GM23338 (cell line): ENCODE data around the gene NLE1. TPM values are rescaled to one million over a fixed set of nuclear protein-coding genes. Genes with fewer than 3 reads are reported as not detected.

Source experiments
- ATAC-seq: fragments of 200-7000 bp; cut with Tn5 transposase; 3 replicates; pipeline ENCODE4 v1.9.1; 2020
- DNase-seq: peaks from one replicate; pipeline ENCODE4 v3.0.0-alpha.2; 2015; ENCODE audit warnings: low spot score
- H2AFZ ChIP-seq: fragments of 200-600 bp; sonication (generic); 2 replicates; pipeline ENCODE4 v1.8.0; 2016; ENCODE audit warnings: antibody characterized with exemption, mild to moderate bottlenecking, moderate library complexity
- H3F3A ChIP-seq: fragments of 200-600 bp; sonication (generic); replicated peaks from 2 replicates; pipeline ENCODE4 v1.8.0; 2017; ENCODE audit warnings: antibody characterized with exemption, mixed run types, low read depth
- H3K27ac ChIP-seq: fragments of 200-600 bp; sonication (generic); 2 replicates; pipeline ENCODE4 v1.6.1; 2016; ENCODE audit warnings: low read depth
- H3K27me3 ChIP-seq: fragments of 200-600 bp; sonication (generic); 2 replicates; pipeline ENCODE4 v1.8.0; 2016; ENCODE audit warnings: mild to moderate bottlenecking, mixed run types, moderate library complexity; ENCODE audit not compliant: insufficient read depth
- H3K36me3 ChIP-seq: fragments of 200-600 bp; sonication (generic); 2 replicates; pipeline ENCODE4 v1.8.0; 2016; ENCODE audit warnings: mild to moderate bottlenecking; ENCODE audit not compliant: insufficient read depth
- H3K4me1 ChIP-seq: fragments of 200-600 bp; sonication (generic); 2 replicates; pipeline ENCODE4 v1.8.0; 2016; ENCODE audit warnings: mild to moderate bottlenecking, moderate library complexity; ENCODE audit not compliant: insufficient read depth
- H3K4me2 ChIP-seq: fragments of 200-600 bp; sonication (generic); 2 replicates; pipeline ENCODE4 v1.7.1; 2017; ENCODE audit warnings: mixed run types
- H3K4me3 ChIP-seq: fragments of 200-600 bp; sonication (generic); 2 replicates; pipeline ENCODE4 v1.6.1; 2016; ENCODE audit warnings: mixed run types
- H3K79me2 ChIP-seq: fragments of 200-600 bp; sonication (generic); replicated peaks from 2 replicates; pipeline ENCODE4 v1.8.0; 2017; ENCODE audit warnings: mild to moderate bottlenecking; ENCODE audit not compliant: insufficient read depth
- H3K9me2 ChIP-seq: fragments of 200-600 bp; sonication (generic); 2 replicates; pipeline ENCODE4 v1.8.0; 2017; ENCODE audit not compliant: insufficient read depth
- H4K20me1 ChIP-seq: fragments of 200-600 bp; sonication (generic); replicated peaks from 2 replicates; pipeline ENCODE4 v1.8.0; 2017; ENCODE audit warnings: mild to moderate bottlenecking; ENCODE audit not compliant: insufficient read depth
- H3K27ac Mint-ChIP-seq: 2 replicates; pipeline ENCODE4 v1.8.0; 2020; ENCODE audit warnings: inconsistent platforms, mild to moderate bottlenecking, moderate library complexity, mixed read lengths
- H3K27me3 Mint-ChIP-seq: 3 replicates; pipeline ENCODE4 v1.8.0; 2022; ENCODE audit warnings: low read depth, mild to moderate bottlenecking, moderate library complexity, mixed read lengths, inconsistent platforms; ENCODE audit not compliant: insufficient read depth, poor library complexity
- H3K36me3 Mint-ChIP-seq: 3 replicates; pipeline ENCODE4 v1.8.0; 2021; ENCODE audit warnings: low read depth, mild to moderate bottlenecking, inconsistent platforms, moderate library complexity, mixed read lengths
- H3K4me1 Mint-ChIP-seq: 3 replicates; pipeline ENCODE4 v1.8.0; 2020; ENCODE audit warnings: mild to moderate bottlenecking, inconsistent platforms, mixed read lengths
- H3K4me3 Mint-ChIP-seq: 3 replicates; pipeline ENCODE4 v1.8.0; 2021; ENCODE audit warnings: moderate library complexity, mild to moderate bottlenecking, inconsistent platforms, mixed read lengths
- H3K9me3 Mint-ChIP-seq: 3 replicates; pipeline ENCODE4 v1.8.0; 2020; ENCODE audit warnings: moderate library complexity, mild to moderate bottlenecking, inconsistent platforms, mixed read lengths
- CREB1 ChIP-seq: fragments of 250-450 bp; sonication (Bioruptor Pico); IDR thresholded peaks from 2 replicates; pipeline ENCODE4 v1.5.0; 2020; ENCODE audit warnings: low read depth, mild to moderate bottlenecking, moderate library complexity
- CTCF ChIP-seq, 2 experiments: fragments of 200-600 bp in 1 of 2; sonication (generic) in 1 of 2; conservative IDR thresholded peaks; 2 replicates each; pipeline versions ENCODE4 v1.5.1 to v1.6.1; 2016 to 2017; ENCODE audit warnings: antibody characterized with exemption in 2 of 2, low read depth in 2 of 2, mild to moderate bottlenecking in 2 of 2, moderate library complexity in 1 of 2
- ETS1 ChIP-seq: IDR thresholded peaks from 2 replicates; pipeline ENCODE4 v1.6.1; 2016; ENCODE audit warnings: antibody characterized with exemption
- EZH2phosphoT487 ChIP-seq: fragments of 200-600 bp; sonication (generic); IDR thresholded peaks from one replicate; pipeline ENCODE4 v1.8.1; 2018; ENCODE audit warnings: antibody characterized with exemption; ENCODE audit not compliant: unreplicated experiment
- JUNB ChIP-seq: IDR thresholded peaks from one replicate; pipeline ENCODE4 v1.6.1; 2016; ENCODE audit warnings: antibody characterized with exemption; ENCODE audit not compliant: unreplicated experiment
- NANOG ChIP-seq: IDR thresholded peaks from 2 replicates; pipeline ENCODE4 v1.6.1; 2016; ENCODE audit warnings: antibody characterized with exemption, borderline replicate concordance
- POLR2AphosphoS5 ChIP-seq: IDR thresholded peaks from 2 replicates; pipeline ENCODE4 v1.6.1; 2016; ENCODE audit warnings: antibody characterized with exemption, low read depth
- REST ChIP-seq: IDR thresholded peaks from one replicate; pipeline ENCODE4 v1.6.1; 2018; ENCODE audit warnings: antibody characterized with exemption; ENCODE audit not compliant: unreplicated experiment
- STAT1 ChIP-seq: IDR thresholded peaks from one replicate; pipeline ENCODE4 v1.6.1; 2016; ENCODE audit warnings: antibody characterized with exemption; ENCODE audit not compliant: unreplicated experiment
- ZNF114 ChIP-seq: fragments of 250-450 bp; sonication (Bioruptor Pico); IDR thresholded peaks from 2 replicates; pipeline ENCODE4 v1.5.0; 2020; ENCODE audit warnings: mild to moderate bottlenecking, moderate library complexity
- ZNF331 ChIP-seq: fragments of 250-450 bp; sonication (Bioruptor Pico); IDR thresholded peaks from 2 replicates; pipeline ENCODE4 v1.5.0; 2020; ENCODE audit warnings: low read depth, mild to moderate bottlenecking, moderate library complexity
- polyA plus RNA-seq: library from polyadenylated mRNA; unstranded; fragments of >200 nt; fragmentation: Nextera tagmentation; extraction: Ambion mirVana; gene quantifications from 2 replicates; pipeline ENCODE4 v1.2.1, GENCODE V29; 2016
- total RNA-seq: library from RNA; depleted of rRNA; stranded (reverse); fragments of >200 nt; shearing (Covaris generic); gene quantifications from 2 replicates; pipeline ENCODE4 v1.2.3, GENCODE V29; 2014

NLE1 gene
- total and polyA plus RNA-seq, 2 experiments from 2014 or later, result 16.6 to 66.4 TPM

GRCh38 chr17:35166526-35166925 lies 24.4 kb upstream of the NLE1 start:
- Histone ChIP-seq H3K79me2 (no peaks in the 10 kb centered on the region), H2AFZ (no peak overlapping the region), H3K36me3 (no peaks in the 10 kb centered on the region), H3K4me3 (no peak overlapping the region), H3K4me1 (peaks cover 2% of the 10 kb centered on the region; the same call in 1 of the 2 replicates), H3K4me2 (no peak overlapping the region), H3K27ac (no peak overlapping the region), H3K9me2 (no peaks in the 10 kb centered on the region), H3K27me3 (no peaks in the 10 kb centered on the region), H3F3A (no peaks in the 10 kb centered on the region), H4K20me1 (no peaks in the 10 kb centered on the region)
- Mint-ChIP-seq H3K9me3 (no peaks in the 10 kb centered on the region), H3K4me3 (no peak overlapping the region), H3K27me3 (peaks cover 12% of the 10 kb centered on the region), H3K36me3 (no peaks in the 10 kb centered on the region), H3K4me1 (peaks cover 4% of the 10 kb centered on the region; the same call in 2 of the 3 replicates), H3K27ac (no peak overlapping the region)
- ATAC-seq, result no peak
- no peak for DNase-seq
- TF ChIP-seq JUNB (no peak), STAT1 (no peak), POLR2AphosphoS5 (no peak), ETS1 (no peak), CREB1 (CRISPR knock-in tag) (no peak), EZH2phosphoT487 (no peak), ZNF114 (CRISPR knock-in tag) (no peak), NANOG (no peak), ZNF331 (CRISPR knock-in tag) (no peak), REST (no peak)

GRCh38 chr17:35164716-35165115 lies 22.6 kb upstream of the NLE1 start:
- Histone ChIP-seq H3K27ac (no peak overlapping the region), H3K4me1 (peaks cover 3% of the 10 kb centered on the region; the same call in 1 of the 2 replicates), H3K27me3 (no peaks in the 10 kb centered on the region), H3K4me2 (no peak overlapping the region), H3K4me3 (no peak overlapping the region), H3K79me2 (no peaks in the 10 kb centered on the region), H3K9me2 (no peaks in the 10 kb centered on the region), H2AFZ (no peak overlapping the region), H3F3A (no peaks in the 10 kb centered on the region), H4K20me1 (no peaks in the 10 kb centered on the region), H3K36me3 (no peaks in the 10 kb centered on the region)
- Mint-ChIP-seq H3K27me3 (peaks cover 7% of the 10 kb centered on the region), H3K4me3 (no peak overlapping the region), H3K36me3 (no peaks in the 10 kb centered on the region), H3K9me3 (no peaks in the 10 kb centered on the region), H3K27ac (no peak overlapping the region), H3K4me1 (peaks cover 7% of the 10 kb centered on the region)
- ATAC-seq (no peak), DNase-seq (no peak)
- no peak for TF ChIP-seq JUNB
- no peak for TF ChIP-seq CREB1 (CRISPR knock-in tag)
- no peak for TF ChIP-seq CTCF (conservative IDR thresholded peaks at IDR 0.05; ENCODE audit: low read depth in 2 of 2)
- TF ChIP-seq POLR2AphosphoS5, result no peak
- no peak for TF ChIP-seq ZNF114 (CRISPR knock-in tag)
- TF ChIP-seq NANOG, result no peak
